HepG2 (cell line): ENCODE measurements around the gene TMEM95. TPM values are rescaled to one million over a fixed set of nuclear protein-coding genes. Genes with fewer than 3 reads are reported as not detected.

ENCODE experiments used
- ASH2L ChIP-seq: fragments of 300-600, 200-600 bp; sonication (generic); IDR thresholded peaks from 2 replicates; pipeline ENCODE4 v1.7.0; 2017; ENCODE audit warnings: low read depth, mild to moderate bottlenecking, moderate library complexity, mixed read lengths, low read length; ENCODE audit not compliant: insufficient read length
- CCAR2 ChIP-seq: fragments of 200-400 bp; formaldehyde crosslinking; optimal IDR thresholded peaks from 2 replicates; pipeline ENCODE3; 2018; ENCODE audit warnings: low read depth, mild to moderate bottlenecking, low read length, moderate library complexity
- CTCF ChIP-seq: sonication (generic); formaldehyde crosslinking; IDR thresholded peaks from 2 replicates; pipeline ENCODE4 v1.5.0; 2020; ENCODE audit warnings: mild to moderate bottlenecking, missing genetic modification reagents, moderate library complexity
- DNMT1 ChIP-seq: sonication (generic); formaldehyde crosslinking; IDR thresholded peaks from 2 replicates; pipeline ENCODE4 v1.5.1; 2020; ENCODE audit warnings: mild to moderate bottlenecking, missing genetic modification reagents
- ERF ChIP-seq: IDR thresholded peaks from 2 replicates; pipeline ENCODE4 v1.6.1; 2018; ENCODE audit warnings: missing biosample characterization, missing genetic modification reagents
- ESRRA ChIP-seq: sonication (generic); formaldehyde crosslinking; IDR thresholded peaks from 2 replicates; pipeline ENCODE4 v1.5.1; 2020; ENCODE audit warnings: mild to moderate bottlenecking, low read depth, missing genetic modification reagents
- ETS1 ChIP-seq: sonication (generic); formaldehyde crosslinking; IDR thresholded peaks from 2 replicates; pipeline ENCODE4 v1.4.0; 2020; ENCODE audit warnings: missing genetic modification reagents
- FOXA3 ChIP-seq: IDR thresholded peaks from 2 replicates; pipeline ENCODE4 v1.6.1; 2016; ENCODE audit warnings: missing genetic modification reagents, missing compliant biosample characterization
- MED1 ChIP-seq: sonication (generic); formaldehyde crosslinking; IDR thresholded peaks from 2 replicates; pipeline ENCODE4 v1.4.0; 2020; ENCODE audit warnings: missing genetic modification reagents
- MXD3 ChIP-seq: IDR thresholded peaks from 2 replicates; pipeline ENCODE4 v1.6.1; 2016; ENCODE audit warnings: mild to moderate bottlenecking, missing biosample characterization, missing genetic modification reagents
- NCOR1 ChIP-seq: fragments of 200-600 bp; sonication (generic); IDR thresholded peaks from 2 replicates; pipeline ENCODE4 v1.7.0; 2017; ENCODE audit warnings: antibody characterized with exemption, low read length, borderline replicate concordance
- PCBP2 ChIP-seq: fragments of 200-400 bp; formaldehyde crosslinking; optimal IDR thresholded peaks from 2 replicates; pipeline ENCODE3; 2018; ENCODE audit warnings: low read length, low read depth; ENCODE audit not compliant: poor library complexity, severe bottlenecking
- RFXANK ChIP-seq: IDR thresholded peaks from 2 replicates; pipeline ENCODE4 v1.6.1; 2016
- SOX5 ChIP-seq: IDR thresholded peaks from 2 replicates; pipeline ENCODE4 v1.6.1; 2016; ENCODE audit warnings: borderline replicate concordance
- SRSF4 ChIP-seq: fragments of 200-400 bp; formaldehyde crosslinking; IDR thresholded peaks from one replicate; pipeline ENCODE4 v1.6.1; 2018; ENCODE audit warnings: mild to moderate bottlenecking, low read depth, low read length, moderate library complexity; ENCODE audit not compliant: poor library complexity, severe bottlenecking
- TCF7 ChIP-seq: sonication (generic); IDR thresholded peaks from 2 replicates; pipeline ENCODE4 v1.6.1; 2016; ENCODE audit warnings: antibody characterized with exemption, low read depth
- THYN1 ChIP-seq: sonication (generic); formaldehyde crosslinking; IDR thresholded peaks from 2 replicates; pipeline ENCODE4 v1.8.1; 2023; ENCODE audit warnings: low read depth, mild to moderate bottlenecking, moderate library complexity, missing genetic modification reagents, borderline replicate concordance
- ZFP37 ChIP-seq: sonication (generic); formaldehyde crosslinking; IDR thresholded peaks from 2 replicates; pipeline ENCODE4 v1.4.0; 2020; ENCODE audit warnings: missing genetic modification reagents, borderline replicate concordance
- ZNF160 ChIP-seq: sonication (generic); formaldehyde crosslinking; IDR thresholded peaks from 2 replicates; pipeline ENCODE4 v1.8.0; 2022; ENCODE audit warnings: mild to moderate bottlenecking, inconsistent platforms, missing genetic modification reagents
- ZNF24 ChIP-seq: fragments of 450-650 bp; IDR thresholded peaks from 2 replicates; pipeline ENCODE4 v1.6.1; 2017; ENCODE audit warnings: antibody characterized with exemption, mild to moderate bottlenecking
- ZNF33A ChIP-seq: sonication (generic); formaldehyde crosslinking; IDR thresholded peaks from 2 replicates; pipeline ENCODE4 v1.5.1; 2020; ENCODE audit warnings: missing genetic modification reagents, mild to moderate bottlenecking, moderate library complexity, borderline replicate concordance
- ZNF512 ChIP-seq: sonication (generic); formaldehyde crosslinking; IDR thresholded peaks from 2 replicates; pipeline ENCODE4 v1.4.0; 2020; ENCODE audit warnings: mild to moderate bottlenecking, missing genetic modification reagents
- ZNF607 ChIP-seq: sonication (generic); formaldehyde crosslinking; IDR thresholded peaks from 2 replicates; pipeline ENCODE4 v1.5.1; 2020; ENCODE audit warnings: missing genetic modification reagents, mild to moderate bottlenecking, borderline replicate concordance
- ZNF709 ChIP-seq: sonication (generic); formaldehyde crosslinking; IDR thresholded peaks from 2 replicates; pipeline ENCODE4 v1.5.0; 2020; ENCODE audit warnings: mild to moderate bottlenecking, missing genetic modification reagents
- ZNF780A ChIP-seq: sonication (generic); formaldehyde crosslinking; IDR thresholded peaks from 2 replicates; pipeline ENCODE4 v1.8.0; 2022; ENCODE audit warnings: mild to moderate bottlenecking, missing genetic modification reagents, moderate library complexity
- ZNF790 ChIP-seq: sonication (generic); formaldehyde crosslinking; IDR thresholded peaks from 2 replicates; pipeline ENCODE4 v1.8.0; 2022; ENCODE audit warnings: missing genetic modification reagents, mild to moderate bottlenecking, borderline replicate concordance
- ZNF816 ChIP-seq: sonication (generic); formaldehyde crosslinking; IDR thresholded peaks from 2 replicates; pipeline ENCODE4 v1.8.0; 2022; ENCODE audit warnings: missing genetic modification reagents, mild to moderate bottlenecking, borderline replicate concordance
- polyA plus RNA-seq, 8 experiments: library from polyadenylated mRNA; depleted of rRNA in 3 of 8; stranded (reverse) in 7 of 8; unstranded in 1 of 8; fragments of >200 nt; fragmentation: Illumina TruSeq in 4 of 8; extraction: Trizol in 4 of 8; gene quantifications; 2 replicates each; pipeline versions ENCODE4 v1.2.1 to v1.2.3, GENCODE V29; 2011 to 2016; ENCODE audit warnings: low read depth in 4 of 8, missing spikeins in 1 of 8, mixed read lengths in 1 of 8; ENCODE audit not compliant: insufficient read depth in 1 of 8
- total RNA-seq, 5 experiments: library from RNA; depleted of rRNA; stranded (reverse); fragments of >200 nt; fragmentation: Illumina TruSeq; extraction: Trizol; gene quantifications; 2 replicates each; pipeline ENCODE4 v1.2.3, GENCODE V29; 2016; ENCODE audit warnings: low read depth in 1 of 5

TMEM95 gene
- total and polyA plus RNA-seq, 2 of the 13 experiments (the other 11 are each of a cell fraction or from before 2014, with no cell fraction given), result not detected

- TF ChIP-seq ZNF709 (CRISPR knock-in tag), result no peak
- no peak for TF ChIP-seq ZFP37 (CRISPR knock-in tag)
- no peak for TF ChIP-seq ZNF160 (CRISPR knock-in tag)
- TF ChIP-seq ZNF512, result no peak
- TF ChIP-seq ERF, result peak; percentile 73; the same call in 1 of the 2 replicates
- TF ChIP-seq MXD3 (CRISPR knock-in tag), result no peak
- no peak for TF ChIP-seq SRSF4
- no peak for TF ChIP-seq ESRRA (CRISPR knock-in tag)
- TF ChIP-seq FOXA3 (CRISPR knock-in tag), result 0 out of 2 replicates have a peak, but pooled peaks have one; percentile 16
- no peak for TF ChIP-seq TCF7
- no peak for TF ChIP-seq ZNF790 (CRISPR knock-in tag)
- TF ChIP-seq MED1 (CRISPR knock-in tag), result peak; percentile 42; the same call in 1 of the 2 replicates
- TF ChIP-seq ZNF780A, result no peak
- TF ChIP-seq NCOR1, result no peak
- no peak for TF ChIP-seq ETS1
- TF ChIP-seq DNMT1 (CRISPR knock-in tag), result 0 out of 2 replicates have a peak, but pooled peaks have one; percentile 22
- TF ChIP-seq CTCF (CRISPR knock-in tag), result peak; percentile 99
- TF ChIP-seq CCAR2, result no peak
- TF ChIP-seq SOX5 (CRISPR knock-in tag), result no peak
- TF ChIP-seq ZNF24, result no peak
- TF ChIP-seq THYN1 (CRISPR knock-in tag), result no peak
- TF ChIP-seq RFXANK, result no peak
- TF ChIP-seq ASH2L, result no peak
- TF ChIP-seq ZNF33A (CRISPR knock-in tag), result no peak
- no peak for TF ChIP-seq PCBP2
- no peak for TF ChIP-seq ZNF816 (CRISPR knock-in tag)
- TF ChIP-seq ZNF607 (CRISPR knock-in tag), result no peak
Observed at GRCh38 chr17:7356072-7356549, 1.2 kb downstream of the TMEM95 start (continued).
